A204.1 (cell line): ENCODE measurements around the gene DDX23.

Experiments used
- FAIRE-seq: peaks from 2 replicates; lab custom pipeline; 2012; peaks lifted over from hg19 to GRCh38; lab: Jason Lieb, UNC

DDX23 gene

GRCh38 chr12:48795550-48796455, 56.2 kb downstream of the DDX23 start:
- peak; percentile 94 for FAIRE-seq

- no peak for FAIRE-seq
Observed at GRCh38 chr12:48794870-48795269, 57.1 kb downstream of the DDX23 start.

GRCh38 chr12:48793696-48794095, 58.3 kb downstream of the DDX23 start:
- no peak for FAIRE-seq

- FAIRE-seq, result no peak
Observed at GRCh38 chr12:48789858-48790326, 62.1 kb downstream of the DDX23 start.

- FAIRE-seq, result no peak
Observed at GRCh38 chr12:48788854-48789775, 62.8 kb downstream of the DDX23 start, which contains the start of gene ADCY6. TSS of gene ADCY6 (minus strand) at chr12:48789089. CDS start at chr12:48783434, 5,655 bp downstream.

GRCh38 chr12:48788524-48788853, 63.5 kb downstream of the DDX23 start:
- FAIRE-seq, result no peak

GRCh38 chr12:48787791-48788523, 64.0 kb downstream of the DDX23 start:
- FAIRE-seq, result no peak

GRCh38 chr12:48786591-48787544, 65.1 kb downstream of the DDX23 start:
- no peak for FAIRE-seq

- no peak for FAIRE-seq
Observed at GRCh38 chr12:48783432-48783831, 68.5 kb downstream of the DDX23 start.

- no peak for FAIRE-seq
Observed at GRCh38 chr12:48782457-48783395, 69.2 kb downstream of the DDX23 start.

GRCh38 chr12:48781750-48782456, 70.1 kb downstream of the DDX23 start:
- no peak for FAIRE-seq

GRCh38 chr12:48780381-48781025, 71.5 kb downstream of the DDX23 start:
- no peak for FAIRE-seq

- FAIRE-seq, result no peak
Observed at GRCh38 chr12:48779869-48780268, 72.1 kb downstream of the DDX23 start.
